Measurements from ENCODE around the gene FAM204A. TPM values are rescaled to one million over a fixed set of nuclear protein-coding genes. Genes with fewer than 3 reads are reported as not detected.

Gene FAM204A
- 75.2 TPM for total RNA-seq

DNA sequence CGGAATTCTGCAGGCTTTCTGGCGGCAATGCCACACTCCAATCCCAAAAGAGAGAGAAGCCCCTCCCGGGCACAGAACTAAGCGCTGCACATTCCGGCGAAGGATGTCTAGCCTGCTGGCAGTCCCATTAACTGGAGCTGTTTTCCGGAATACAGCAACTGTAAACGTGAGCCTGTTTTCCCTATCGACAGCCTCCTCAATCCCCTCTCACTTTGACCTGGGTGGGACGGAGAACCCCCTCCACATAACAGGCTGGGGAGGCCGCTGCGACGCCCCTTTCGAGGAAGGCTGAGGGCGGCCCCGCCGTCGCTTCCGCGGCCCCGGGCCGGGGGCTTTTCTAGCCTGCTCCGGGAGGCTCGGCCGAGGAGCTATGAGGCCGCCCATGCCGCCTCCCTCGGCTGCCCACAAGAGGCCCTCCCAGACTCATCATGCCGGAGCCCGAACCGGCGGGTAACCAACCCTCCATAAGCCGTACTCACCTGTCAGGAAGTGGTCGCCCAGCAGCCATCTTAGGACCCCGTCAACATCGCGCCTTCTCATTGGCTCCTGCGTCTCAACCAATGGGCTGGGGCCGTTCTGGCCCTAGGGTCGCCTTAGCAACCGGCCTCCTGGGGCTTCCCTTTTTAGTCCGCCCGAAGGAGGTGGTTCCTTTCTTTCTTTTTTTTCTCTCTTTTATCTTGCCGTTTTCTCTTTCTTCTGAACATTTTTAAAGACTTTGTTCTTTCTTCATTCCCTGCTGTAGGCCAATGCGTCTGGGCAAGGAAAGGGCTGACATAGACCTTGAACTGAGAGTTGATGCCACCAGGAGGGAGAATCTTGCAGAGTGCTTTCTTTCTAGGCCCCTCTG lies at the start of gene FAM204A:
Gene FAM204A (minus strand): TSS at position 534 of the 847 bp plus-strand sequence. CDS start 5,909 bp downstream, outside the sequence.

